Measurements from ENCODE around the gene MED14.

Gene MED14

GRCh38 chrX:40612511-40612910, 122.8 kb downstream of the MED14 start:
- no peak for DNase-seq (ENCODE audit: low spot score)

GRCh38 chrX:40607381-40607780, 128.0 kb downstream of the MED14 start:
- no peak for DNase-seq (ENCODE audit: low spot score)

GRCh38 chrX:40603446-40603845, 131.9 kb downstream of the MED14 start:
- no peak for DNase-seq (ENCODE audit: low spot score)

All from RKO (cell line).